ENCODE data around the gene KCNQ4.

The KCNQ4 gene

DNA sequence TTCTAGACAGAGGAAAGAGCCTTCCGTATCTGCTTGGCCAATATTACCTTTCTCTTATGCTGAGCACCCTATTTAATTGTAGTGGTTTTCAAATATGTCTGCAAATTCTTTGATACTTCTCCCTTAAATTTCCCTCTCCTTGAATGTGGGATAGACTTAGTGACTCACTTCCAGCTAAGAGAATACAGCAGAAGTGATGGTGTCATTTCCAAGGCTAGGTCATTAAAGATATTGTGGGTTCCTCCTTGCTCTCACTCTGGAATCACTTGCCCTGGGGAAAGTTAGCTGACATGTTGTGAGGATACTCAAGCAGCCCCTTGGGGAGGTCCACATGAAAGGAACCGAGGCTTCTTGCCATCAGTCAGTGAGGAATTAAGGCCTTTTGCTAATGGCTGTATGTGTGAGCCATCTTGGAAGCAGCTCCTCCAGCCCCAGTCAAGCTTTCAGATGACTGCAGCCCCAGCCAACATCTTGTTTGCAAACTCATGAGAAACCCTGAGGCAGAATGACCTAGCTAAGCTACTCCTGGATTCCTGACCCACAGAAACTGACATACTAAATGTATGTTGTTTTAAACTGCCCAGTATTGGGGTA, 86.6 kb downstream of the KCNQ4 start:
- DNase-seq, result no peak

DNA sequence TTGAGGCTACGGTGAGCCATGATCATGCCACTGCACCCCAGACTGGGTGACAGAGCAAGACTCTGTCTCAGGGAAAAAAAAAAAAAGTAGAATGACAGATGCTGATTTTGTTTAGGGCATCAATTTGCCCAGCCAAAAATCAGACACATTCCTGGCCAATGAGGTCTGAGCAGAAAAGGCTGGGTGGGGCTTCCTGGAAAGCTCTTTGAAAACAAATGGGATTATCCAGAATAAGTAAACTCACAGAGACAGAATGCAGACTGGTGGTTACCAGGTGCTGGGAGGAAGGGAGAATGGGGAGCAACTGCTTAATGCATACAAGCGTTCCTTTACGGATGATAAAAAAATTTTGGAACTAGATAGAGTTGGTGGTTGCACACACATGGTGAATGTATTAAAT, 88.7 kb downstream of the KCNQ4 start:
- DNase-seq, result no peak

DNA sequence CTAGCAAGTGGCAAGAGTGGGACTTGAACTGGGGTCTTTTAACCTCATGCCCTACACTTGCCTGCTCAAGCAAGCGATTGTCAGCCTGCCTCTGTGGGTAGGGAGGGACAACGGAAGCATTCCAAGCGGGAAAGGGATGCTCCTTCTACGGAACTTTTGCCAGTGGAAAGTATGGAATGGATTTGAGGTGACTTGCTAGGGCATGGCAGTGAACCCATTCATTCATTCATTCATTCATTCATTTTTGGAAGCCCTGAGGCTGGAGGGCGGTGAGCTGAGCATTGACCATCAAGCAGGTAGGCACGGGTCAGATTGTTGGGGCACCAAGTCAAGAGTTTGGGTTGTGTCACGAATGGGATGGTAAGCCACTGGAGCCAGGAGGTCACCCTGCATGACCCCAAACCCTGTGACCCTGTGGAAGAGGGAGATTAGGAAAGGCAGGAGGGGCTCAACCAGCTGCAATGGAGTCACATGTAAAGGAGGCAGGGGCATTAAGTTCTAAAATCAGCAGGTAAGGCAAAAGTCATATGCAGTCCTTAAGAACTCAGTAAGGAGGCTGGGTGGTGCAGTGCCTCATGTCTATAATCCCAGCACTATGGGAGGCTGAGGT, 90.4 kb downstream of the KCNQ4 start:
- no peak for DNase-seq

GRCh38 chr1:40876436-40876761, 92.8 kb downstream of the KCNQ4 start:
- DNase-seq, result no peak

DNA sequence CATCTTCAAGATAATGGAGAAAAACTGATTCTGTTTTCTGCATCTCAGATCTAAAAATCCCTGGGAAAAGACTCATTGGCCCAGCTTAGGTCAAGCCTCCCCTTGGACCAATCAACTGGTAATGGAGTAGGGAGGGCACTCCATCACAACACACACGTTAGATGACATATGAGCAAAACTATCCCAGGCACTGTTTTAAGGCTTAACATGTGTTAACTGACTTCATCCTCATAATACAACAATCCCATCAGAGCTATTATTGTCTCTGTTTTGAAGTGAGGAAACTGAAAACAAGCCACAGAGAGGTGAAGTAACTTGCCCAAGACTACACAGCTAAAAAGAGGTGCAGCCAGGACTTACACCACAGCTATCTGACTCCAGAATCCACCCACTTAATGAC, 93.3 kb downstream of the KCNQ4 start:
- DNase-seq, result no peak

DNA sequence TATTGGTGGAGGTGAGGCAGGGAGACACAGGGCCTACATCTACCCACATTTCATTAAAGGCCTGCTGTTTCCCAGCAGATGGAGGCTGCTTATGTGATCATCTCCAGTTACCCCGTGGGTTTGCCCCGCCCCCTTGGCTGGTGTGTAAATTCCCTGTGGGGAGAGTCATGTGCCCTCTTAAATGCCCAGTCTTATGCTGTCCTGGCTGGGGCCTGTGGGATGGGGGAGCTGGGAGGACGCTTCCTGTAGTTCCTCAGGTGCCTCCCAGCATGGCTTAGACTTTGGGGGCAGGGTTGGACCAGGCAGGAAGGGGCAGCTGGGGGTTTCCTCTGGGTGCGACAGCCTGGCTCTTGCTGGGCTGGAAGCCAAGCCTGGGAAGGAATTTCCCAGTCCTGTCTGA, 94.1 kb downstream of the KCNQ4 start:
- DNase-seq, result no peak

DNA sequence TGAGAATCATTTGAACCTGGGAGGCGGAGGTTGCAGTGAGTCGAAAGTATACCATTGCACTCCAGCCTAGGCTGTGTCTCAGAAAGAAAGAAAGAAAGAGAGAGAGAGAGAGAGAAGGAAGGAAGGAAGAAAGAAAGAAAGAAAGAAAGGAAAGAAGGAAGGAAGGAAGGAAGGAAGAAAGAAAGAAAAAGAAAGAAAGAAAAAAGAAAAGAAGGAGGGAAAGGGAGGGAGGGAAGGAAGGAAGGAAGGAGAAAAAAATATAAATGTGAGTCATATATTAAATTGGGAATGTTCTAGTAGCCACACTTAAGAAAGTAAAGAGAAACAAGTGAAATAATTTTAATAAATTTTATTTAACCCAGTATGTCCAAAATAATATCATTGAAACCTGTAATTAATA, 95.3 kb downstream of the KCNQ4 start:
- no peak for DNase-seq

DNA sequence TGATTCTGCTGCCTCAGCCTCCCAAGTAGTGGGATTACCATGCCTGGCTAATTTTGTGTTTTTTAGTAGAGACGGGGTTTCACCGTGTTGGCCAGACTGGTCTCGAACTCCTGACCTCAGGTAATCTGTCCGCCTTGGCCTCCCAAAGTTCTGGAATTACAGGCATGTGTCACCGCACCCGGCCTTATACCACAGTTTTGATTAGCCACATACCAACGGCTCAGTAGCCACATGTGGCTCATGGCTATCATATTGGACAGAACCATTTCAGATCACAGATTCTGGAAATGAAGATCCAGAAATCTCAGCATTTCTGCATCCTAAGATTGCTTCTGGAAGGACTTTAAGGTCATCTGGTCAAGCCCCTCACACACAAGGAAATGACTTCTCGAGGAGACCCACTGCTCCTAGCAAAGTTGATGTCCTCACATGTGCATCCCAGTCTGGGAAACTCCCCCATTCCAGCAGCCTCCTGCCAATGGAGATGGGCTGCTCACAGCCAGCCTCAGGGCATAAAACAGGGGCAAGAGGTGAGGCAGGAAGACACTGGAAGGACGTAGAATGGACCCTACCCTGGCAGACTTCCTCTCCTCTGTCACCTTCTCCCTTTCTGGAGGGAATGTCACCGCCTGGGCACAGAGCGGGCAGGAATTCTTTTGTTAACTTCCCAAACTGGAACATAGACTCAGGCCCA, 96.0 kb downstream of the KCNQ4 start:
- no peak for DNase-seq

- no peak for DNase-seq
Measured at GRCh38 chr1:40880813-40881549, 97.4 kb downstream of the KCNQ4 start.

- DNase-seq, result no peak
Measured at GRCh38 chr1:40884055-40884795, 100.6 kb downstream of the KCNQ4 start.

- DNase-seq, result no peak
Measured at GRCh38 chr1:40886318-40887011, 102.9 kb downstream of the KCNQ4 start.

DNA sequence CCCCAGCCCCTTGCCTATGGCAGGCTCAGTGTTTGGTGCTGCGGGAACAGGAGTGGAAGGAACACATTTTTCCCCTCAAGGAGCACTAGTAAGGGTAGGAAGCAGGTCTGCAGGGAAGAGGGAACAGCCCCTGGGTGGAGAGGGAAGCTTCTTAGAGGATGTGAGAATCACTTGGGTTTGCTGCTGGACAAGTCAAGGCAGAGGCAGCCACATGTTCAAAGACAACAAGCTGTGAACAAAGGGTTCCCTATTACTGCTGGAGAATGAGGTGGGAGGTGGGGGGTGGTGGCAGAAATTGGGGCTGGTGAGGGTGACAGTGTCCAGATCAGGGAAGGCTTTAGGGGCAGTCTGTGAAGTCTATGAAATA, 103.4 kb downstream of the KCNQ4 start:
- no peak for DNase-seq

- no peak for DNase-seq
Measured at GRCh38 chr1:40887652-40888051, 104.1 kb downstream of the KCNQ4 start.

All from NCI-H774 (cell line).